Keratinocyte (primary cell): Measurements from ENCODE around the gene SLC27A4. TPM values are rescaled to one million over a fixed set of nuclear protein-coding genes. Genes with fewer than 3 reads are reported as not detected.

ENCODE experiments used
- DNase-seq: peaks from one replicate; pipeline ENCODE4 v3.0.0-alpha.2; 2011; ENCODE audit warnings: low read depth, missing footprints, low spot score
- FAIRE-seq: peaks from 2 replicates; lab custom pipeline; 2011; peaks lifted over from hg19 to GRCh38; lab: Jason Lieb, UNC
- H2AFZ ChIP-seq: 2 replicates; pipeline ENCODE4 v1.6.0; 2012; ENCODE audit warnings: low read length, control low read depth, inconsistent platforms; ENCODE audit not compliant: control insufficient read depth
- H3K27ac ChIP-seq: 2 replicates; pipeline ENCODE4 v1.5.1; 2011; ENCODE audit warnings: low read length; ENCODE audit not compliant: control insufficient read depth, insufficient read depth
- H3K27me3 ChIP-seq: 3 replicates; pipeline ENCODE4 v1.6.0; 2011; ENCODE audit warnings: low read length; ENCODE audit not compliant: control insufficient read depth, insufficient read depth; ENCODE audit errors: extremely low read depth
- H3K36me3 ChIP-seq, 2 experiments: 2 replicates in 1 of 2; 3 replicates in 1 of 2; pipeline ENCODE4 v1.5.1; 2011; ENCODE audit warnings: low read length in 2 of 2, mild to moderate bottlenecking in 1 of 2; ENCODE audit not compliant: control insufficient read depth in 2 of 2, insufficient read depth in 2 of 2; ENCODE audit errors: extremely low read depth in 1 of 2
- H3K4me1 ChIP-seq: 3 replicates; pipeline ENCODE4 v1.5.1; 2011; ENCODE audit warnings: low read length; ENCODE audit not compliant: control insufficient read depth, insufficient read depth; ENCODE audit errors: extremely low read depth
- H3K4me2 ChIP-seq: 3 replicates; pipeline ENCODE4 v1.6.0; 2011; ENCODE audit warnings: low read depth, low read length; ENCODE audit not compliant: control insufficient read depth, insufficient read depth; ENCODE audit errors: extremely low read depth
- H3K4me3 ChIP-seq, 3 experiments: fragments of 200-600 bp in 1 of 3; sonication (generic) in 1 of 3; 2 replicates in 2 of 3; 3 replicates in 1 of 3; pipeline ENCODE4 v1.5.1; 2011 to 2016; ENCODE audit warnings: low read length in 3 of 3, mild to moderate bottlenecking in 3 of 3, control low read depth in 2 of 3, inconsistent platforms in 1 of 3, low read depth in 1 of 3, mixed read lengths in 1 of 3, mixed run types in 1 of 3, moderate library complexity in 1 of 3; ENCODE audit not compliant: control insufficient read depth in 2 of 3, insufficient read depth in 2 of 3; ENCODE audit errors: extremely low read depth in 1 of 3
- H3K79me2 ChIP-seq: 2 replicates; pipeline ENCODE4 v1.6.0; 2012; ENCODE audit warnings: low read length; ENCODE audit not compliant: control insufficient read depth, insufficient read depth
- H3K9ac ChIP-seq: 3 replicates; pipeline ENCODE4 v1.6.0; 2011; ENCODE audit warnings: low read length; ENCODE audit not compliant: control insufficient read depth, insufficient read depth; ENCODE audit errors: extremely low read depth
- H3K9me1 ChIP-seq: 3 replicates; pipeline ENCODE4 v1.6.0; 2011; ENCODE audit warnings: low read length; ENCODE audit not compliant: control insufficient read depth, insufficient read depth; ENCODE audit errors: extremely low read depth
- H3K9me3 ChIP-seq: 2 replicates; pipeline ENCODE4 v1.5.1; 2012; ENCODE audit warnings: low read depth, low read length; ENCODE audit not compliant: control insufficient read depth
- H4K20me1 ChIP-seq: 3 replicates; pipeline ENCODE4 v1.6.0; 2011; ENCODE audit warnings: low read length; ENCODE audit not compliant: control insufficient read depth, insufficient read depth; ENCODE audit errors: extremely low read depth
- EZH2 ChIP-seq: IDR thresholded peaks from one replicate; pipeline ENCODE4 v1.6.1; 2012; ENCODE audit warnings: inconsistent platforms, mild to moderate bottlenecking, low read length, moderate library complexity
- dilution Hi-C: fragments of 300-500 bp; cut with MboI; formaldehyde crosslinking; loops from one replicate; pipeline ENCODE4 v1.7.0; 2020; ENCODE audit warnings: low sequenced_read_pairs; ENCODE audit not compliant: extremely low pct_ligation_motif_present
- polyA plus RNA-seq, 5 experiments: library from polyadenylated mRNA; depleted of rRNA in 3 of 5; stranded (reverse) in 3 of 5; stranded (forward) in 1 of 5; unstranded in 1 of 5; fragments of >200 nt; gene quantifications; 1 replicate in 1 of 5; 2 replicates in 3 of 5; 3 replicates in 1 of 5; pipeline versions ENCODE4 v1.2.1 to v1.2.3, GENCODE V29; 2011 to 2012; ENCODE audit warnings: missing spikeins in 2 of 5, low read depth in 1 of 5, low replicate concordance in 1 of 5
- TF ChIP-seq, protein P1 (sequence below), 3 experiments: IDR thresholded peaks in 1 of 3; conservative IDR thresholded peaks in 1 of 3; optimal IDR thresholded peaks in 1 of 3; 2 replicates in 2 of 3; 3 replicates in 1 of 3; pipeline versions ENCODE3 to v1.5.1; 2011; ENCODE audit warnings: low read length in 3 of 3, mild to moderate bottlenecking in 3 of 3, moderate library complexity in 2 of 3, control low read depth in 1 of 3, inconsistent platforms in 1 of 3; ENCODE audit not compliant: insufficient read depth in 2 of 3; ENCODE audit errors: extremely low read depth in 1 of 3

SLC27A4 gene
- polyA plus RNA-seq, 1 donor (not counting 4 experiments of a cell fraction or from before 2014, with no cell fraction given), result 17.3 TPM

DNA sequence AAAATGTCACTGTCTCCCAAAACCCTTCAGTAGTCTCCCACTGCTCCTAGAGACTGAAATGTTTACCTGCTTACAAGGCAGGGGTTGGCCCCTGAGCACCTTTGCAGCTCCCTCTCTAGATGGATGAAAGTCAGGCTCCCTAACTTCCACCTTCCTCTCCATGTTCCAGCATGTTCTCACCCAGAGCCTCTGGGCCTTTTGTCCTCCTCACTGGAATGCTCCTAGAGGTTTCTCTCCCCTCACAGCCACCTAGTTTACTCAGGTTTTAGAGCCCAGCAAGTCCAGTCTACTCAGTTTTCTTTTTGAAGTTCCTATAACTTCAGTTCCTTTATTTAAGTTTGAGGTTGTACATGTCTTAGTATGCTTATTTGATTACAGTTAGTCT lies 30.0 kb downstream of the SLC27A4 start:
- Histone ChIP-seq H3K9me1 (peaks cover 2% of the 10 kb centered on the region), H3K9ac (peak overlapping the region; percentile 91), H3K4me1 (peaks cover 13% of the 10 kb centered on the region), H3K79me2 (peaks cover 40% of the 10 kb centered on the region), H3K36me3 (peaks cover 4% of the 10 kb centered on the region in 2 experiments), H3K4me3 (peak overlapping the region; percentile 71 to 91 (median 76)), H3K9me3 (no peaks in the 10 kb centered on the region), H3K27me3 (no peaks in the 10 kb centered on the region), H3K4me2 (peak overlapping the region; percentile 90), H3K27ac (peak overlapping the region; percentile 63), H4K20me1 (no peaks in the 10 kb centered on the region), H2AFZ (peak overlapping the region; percentile 93)
- no peak for FAIRE-seq
- dilution Hi-C loops, result no loop called here
- DNase-seq, result no peak
- TF ChIP-seq EZH2, result no peak
- TF ChIP-seq, protein P1, sequence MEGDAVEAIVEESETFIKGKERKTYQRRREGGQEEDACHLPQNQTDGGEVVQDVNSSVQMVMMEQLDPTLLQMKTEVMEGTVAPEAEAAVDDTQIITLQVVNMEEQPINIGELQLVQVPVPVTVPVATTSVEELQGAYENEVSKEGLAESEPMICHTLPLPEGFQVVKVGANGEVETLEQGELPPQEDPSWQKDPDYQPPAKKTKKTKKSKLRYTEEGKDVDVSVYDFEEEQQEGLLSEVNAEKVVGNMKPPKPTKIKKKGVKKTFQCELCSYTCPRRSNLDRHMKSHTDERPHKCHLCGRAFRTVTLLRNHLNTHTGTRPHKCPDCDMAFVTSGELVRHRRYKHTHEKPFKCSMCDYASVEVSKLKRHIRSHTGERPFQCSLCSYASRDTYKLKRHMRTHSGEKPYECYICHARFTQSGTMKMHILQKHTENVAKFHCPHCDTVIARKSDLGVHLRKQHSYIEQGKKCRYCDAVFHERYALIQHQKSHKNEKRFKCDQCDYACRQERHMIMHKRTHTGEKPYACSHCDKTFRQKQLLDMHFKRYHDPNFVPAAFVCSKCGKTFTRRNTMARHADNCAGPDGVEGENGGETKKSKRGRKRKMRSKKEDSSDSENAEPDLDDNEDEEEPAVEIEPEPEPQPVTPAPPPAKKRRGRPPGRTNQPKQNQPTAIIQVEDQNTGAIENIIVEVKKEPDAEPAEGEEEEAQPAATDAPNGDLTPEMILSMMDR (optimal IDR thresholded peaks at IDR 0.05 in 1 of 3, IDR thresholded peaks at IDR 0.05 in 1 of 3, conservative IDR thresholded peaks at IDR 0.05 in 1 of 3; ENCODE audit: extremely low read depth in 1 of 3, insufficient read depth in 2 of 3, low read length in 3 of 3), result peak in 2 of 3 experiments; percentile 4 to 8

DNA sequence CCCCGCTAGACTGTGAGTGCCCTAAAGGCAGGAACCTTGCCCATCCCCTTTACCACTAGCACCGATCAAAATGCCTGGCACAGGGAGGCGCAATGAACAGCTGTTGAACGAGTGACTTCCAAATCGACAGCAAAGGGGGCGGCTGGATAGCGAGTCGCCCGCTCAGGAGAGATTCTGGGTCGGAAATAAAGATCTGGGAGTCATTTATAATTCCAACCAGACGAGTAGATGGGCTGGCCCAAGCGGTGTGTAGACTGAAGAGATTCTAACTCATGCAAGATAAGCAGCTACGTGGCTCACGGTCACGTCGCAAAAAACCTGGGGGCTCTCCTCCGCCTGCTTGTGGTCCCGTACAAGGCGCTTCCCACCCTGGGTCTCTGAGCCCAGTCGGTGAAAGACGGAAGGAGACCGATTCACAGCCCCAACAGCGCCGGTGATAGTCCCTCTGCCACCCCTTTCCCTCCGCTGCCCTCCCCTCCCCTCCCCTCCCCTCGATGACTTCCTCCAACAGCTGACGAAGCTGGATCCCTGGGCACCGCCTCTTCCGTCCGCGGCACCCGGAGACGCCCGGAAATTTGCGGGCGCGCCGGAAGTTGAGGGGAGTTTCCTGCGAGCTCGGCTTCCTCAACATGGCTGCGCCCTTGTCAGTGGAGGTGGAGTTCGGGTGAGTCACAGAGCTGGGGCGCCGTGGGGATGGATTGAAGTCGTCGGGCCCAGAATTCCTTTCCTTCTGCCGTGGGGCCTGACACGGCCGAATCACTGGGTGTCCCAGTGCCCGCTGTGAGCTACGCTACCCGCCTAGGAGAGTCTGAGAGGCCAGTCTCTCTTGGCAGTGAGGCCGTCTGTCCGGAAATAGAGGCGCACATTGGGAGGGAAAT lies 30.7 kb downstream of the SLC27A4 start, which contains the start of gene URM1:
Gene URM1, plus strand, starts transcription at position 623 of the 878 bp plus-strand sequence. Its CDS starts 7 bp downstream, at position 630.
- Histone ChIP-seq H3K9me1 (peaks cover 2% of the 10 kb centered on the region), H4K20me1 (no peaks in the 10 kb centered on the region), H3K36me3 (peaks cover 4% of the 10 kb centered on the region in 2 experiments), H3K4me3 (peak within 1 kb of the TSS; percentile 71 to 91 (median 76)), H3K9me3 (no peaks in the 10 kb centered on the region), H2AFZ (peak within 1 kb of the TSS; percentile 93), H3K79me2 (peaks cover 43% of the 10 kb centered on the region), H3K27ac (peak within 1 kb of the TSS; percentile 63), H3K9ac (peak within 1 kb of the TSS; percentile 91), H3K4me1 (peaks cover 13% of the 10 kb centered on the region), H3K27me3 (no peaks in the 10 kb centered on the region), H3K4me2 (peak within 1 kb of the TSS; percentile 92)
- dilution Hi-C loops, result no loop called here
- FAIRE-seq (peak; percentile 81), DNase-seq (peak; percentile 63)
- TF ChIP-seq EZH2, result no peak
- TF ChIP-seq, protein P1 (optimal IDR thresholded peaks at IDR 0.05 in 1 of 3, IDR thresholded peaks at IDR 0.05 in 1 of 3, conservative IDR thresholded peaks at IDR 0.05 in 1 of 3; ENCODE audit: extremely low read depth in 1 of 3, insufficient read depth in 2 of 3, low read length in 3 of 3), result peak in 2 of 3 experiments; percentile 1 to 49
